H1 (cell line): ENCODE data around the gene RAD51C. TPM values are rescaled to one million over a fixed set of nuclear protein-coding genes. Genes with fewer than 3 reads are reported as not detected.
A peak's percentile ranks its signal among the peaks of the same experiment; 100 is the strongest.

Experiments
- BACH1 ChIP-seq: IDR thresholded peaks from 2 replicates; pipeline ENCODE4 v1.6.1; 2012; ENCODE audit warnings: low read length, improper control_type of control experiment
- BCL11A ChIP-seq, 2 experiments: IDR thresholded peaks; one replicate each; pipeline ENCODE4 v1.6.1; 2011; ENCODE audit warnings: low read depth in 2 of 2, low read length in 2 of 2, mild to moderate bottlenecking in 2 of 2
- CBX8 ChIP-seq: fragments of 300-800, 300-1000 bp; sonication (generic); IDR thresholded peaks from 2 replicates; pipeline ENCODE4 v1.7.1; 2016; ENCODE audit warnings: low read depth, low read length, borderline replicate concordance
- CEBPB ChIP-seq: IDR thresholded peaks from 2 replicates; pipeline ENCODE4 v1.6.1; 2012; ENCODE audit warnings: low read depth, low read length
- CREB1 ChIP-seq: IDR thresholded peaks from 2 replicates; pipeline ENCODE4 v1.6.1; 2012; ENCODE audit warnings: inconsistent platforms
- EGR1 ChIP-seq: IDR thresholded peaks from 2 replicates; pipeline ENCODE4 v1.6.1; 2011; ENCODE audit warnings: low read depth, low read length, borderline replicate concordance
- GABPA ChIP-seq: IDR thresholded peaks from 2 replicates; pipeline ENCODE4 v1.6.1; 2011; ENCODE audit warnings: mild to moderate bottlenecking, low read length, moderate library complexity, borderline replicate concordance; ENCODE audit not compliant: insufficient read depth
- HDAC2 ChIP-seq, 2 experiments: fragments of 300-600 bp in 1 of 2; sonication (generic) in 1 of 2; IDR thresholded peaks; 2 replicates each; pipeline ENCODE4 v1.6.1; 2011 to 2012; ENCODE audit warnings: low read depth in 2 of 2, low read length in 2 of 2, mild to moderate bottlenecking in 2 of 2, moderate library complexity in 2 of 2, borderline replicate concordance in 1 of 2, inconsistent platforms in 1 of 2
- JUND ChIP-seq: IDR thresholded peaks from 2 replicates; pipeline ENCODE4 v1.6.1; 2011; ENCODE audit warnings: mild to moderate bottlenecking, improper control_type of control experiment, low read length
- KDM4A ChIP-seq: IDR thresholded peaks from one replicate; pipeline ENCODE4 v1.7.1; 2012; ENCODE audit warnings: low read depth, mild to moderate bottlenecking, moderate library complexity, low read length, inconsistent platforms; ENCODE audit not compliant: severe bottlenecking
- KDM5A ChIP-seq: fragments of 200-600 bp; IDR thresholded peaks from 2 replicates; pipeline ENCODE4 v1.7.1; 2012; ENCODE audit warnings: mild to moderate bottlenecking, low read length, inconsistent platforms, mixed read lengths
- POLR2A ChIP-seq, 2 experiments: IDR thresholded peaks; 1 replicate in 1 of 2; 2 replicates in 1 of 2; pipeline ENCODE4 v1.6.1; 2011; ENCODE audit warnings: low read depth in 2 of 2, low read length in 2 of 2, mild to moderate bottlenecking in 2 of 2; ENCODE audit errors: control extremely low read depth in 1 of 2
- RXRA ChIP-seq: IDR thresholded peaks from 2 replicates; pipeline ENCODE4 v1.6.1; 2011; ENCODE audit warnings: low read depth, mild to moderate bottlenecking, low read length, moderate library complexity; ENCODE audit not compliant: insufficient read depth
- SIN3A ChIP-seq, 2 experiments: IDR thresholded peaks in 1 of 2; conservative IDR thresholded peaks in 1 of 2; 2 replicates each; pipeline ENCODE4 v1.6.1; 2011 to 2012; ENCODE audit warnings: low read length in 2 of 2, improper control_type of control experiment in 1 of 2, low read depth in 1 of 2, mild to moderate bottlenecking in 1 of 2
- SUZ12 ChIP-seq: fragments of 200-600 bp; sonication (generic); IDR thresholded peaks from 2 replicates; pipeline ENCODE4 v1.6.1; 2012; ENCODE audit warnings: mild to moderate bottlenecking, inconsistent platforms, low read length, moderate library complexity, mixed read lengths
- TAF1 ChIP-seq: IDR thresholded peaks from 2 replicates; pipeline ENCODE4 v1.6.1; 2011; ENCODE audit warnings: mild to moderate bottlenecking, low read depth, low read length
- TAF7 ChIP-seq: optimal IDR thresholded peaks from 2 replicates; pipeline ENCODE3; 2011; ENCODE audit warnings: low read depth, mild to moderate bottlenecking, inconsistent platforms, low read length, moderate library complexity, borderline replicate concordance
- TCF12 ChIP-seq: IDR thresholded peaks from 2 replicates; pipeline ENCODE4 v1.6.1; 2011; ENCODE audit warnings: low read depth, mild to moderate bottlenecking, low read length
- TEAD4 ChIP-seq: IDR thresholded peaks from 2 replicates; pipeline ENCODE4 v1.6.1; 2012; ENCODE audit warnings: low read depth, low read length, inconsistent platforms, mixed read lengths
- ZNF274 ChIP-seq: IDR thresholded peaks from 2 replicates; pipeline ENCODE4 v1.7.0; 2012; ENCODE audit warnings: low read length, borderline replicate concordance; ENCODE audit errors: extremely low read depth
- polyA plus RNA-seq, 7 experiments: library from polyadenylated mRNA; depleted of rRNA in 3 of 7; stranded (reverse) in 5 of 7; unstranded in 2 of 7; fragments of >200 nt in 5 of 7; fragments of 200-250 nt in 2 of 7; gene quantifications; 1 replicate in 5 of 7; 2 replicates in 1 of 7; 4 replicates in 1 of 7; pipeline versions ENCODE4 v1.2.1 to v1.2.3, GENCODE V29; 2011 to 2013; ENCODE audit warnings: missing spikeins in 2 of 7, mixed read lengths in 2 of 7
- total RNA-seq: library from RNA; stranded (reverse); fragmentation: NEBNext Ultra II Directional; extraction: Animal tissue kit (Norgen Biotek cat#: 25700); gene quantifications from 2 replicates; pipeline ENCODE4 v1.2.1, GENCODE V29; 2021
- TF ChIP-seq, protein P1 (sequence below): IDR thresholded peaks from 2 replicates; pipeline ENCODE4 v1.6.1; 2011; ENCODE audit warnings: low read depth, mild to moderate bottlenecking, low read length; ENCODE audit not compliant: insufficient read depth

Gene RAD51C
- total and polyA plus RNA-seq, 2 of the 8 experiments (the other 6 are each of a cell fraction or from before 2014, with no cell fraction given), result 10.4 to 21.7 TPM

- TF ChIP-seq POLR2A (IDR thresholded peaks at IDR 0.05; ENCODE audit: control extremely low read depth in 1 of 2, low read depth in 2 of 2, low read length in 2 of 2), result peak; percentile 96 to 100
- TF ChIP-seq CBX8, result no peak
- TF ChIP-seq, protein P1, sequence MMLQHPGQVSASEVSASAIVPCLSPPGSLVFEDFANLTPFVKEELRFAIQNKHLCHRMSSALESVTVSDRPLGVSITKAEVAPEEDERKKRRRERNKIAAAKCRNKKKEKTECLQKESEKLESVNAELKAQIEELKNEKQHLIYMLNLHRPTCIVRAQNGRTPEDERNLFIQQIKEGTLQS, result no peak
- TF ChIP-seq ZNF274, result no peak
- no peak for TF ChIP-seq HDAC2 (IDR thresholded peaks at IDR 0.05; ENCODE audit: borderline replicate concordance in 1 of 2, low read depth in 2 of 2, low read length in 2 of 2)
- TF ChIP-seq TAF1, result no peak
- TF ChIP-seq KDM4A, result no peak
- no peak for TF ChIP-seq CEBPB
- TF ChIP-seq SIN3A (conservative IDR thresholded peaks at IDR 0.05 in 1 of 2, IDR thresholded peaks at IDR 0.05 in 1 of 2; ENCODE audit: low read depth in 1 of 2, low read length in 2 of 2), result 0 out of 4 replicates have a peak, but pooled peaks of 1 of the 2 experiments have one; percentile 68
- no peak for TF ChIP-seq CREB1
- TF ChIP-seq BCL11A (IDR thresholded peaks at IDR 0.05; ENCODE audit: low read depth in 2 of 2, low read length in 2 of 2), result peak in 1 of 2 experiments; percentile 16
- TF ChIP-seq GABPA, result no peak
- TF ChIP-seq KDM5A, result no peak
- TF ChIP-seq SUZ12, result no peak
- 0 out of 2 replicates have a peak, but pooled peaks have one; percentile 26 for TF ChIP-seq JUND
- no peak for TF ChIP-seq TEAD4
- TF ChIP-seq BACH1, result no peak
- peak; percentile 66; the same call in 1 of the 2 replicates for TF ChIP-seq EGR1
- TF ChIP-seq TCF12, result no peak
- TF ChIP-seq RXRA, result no peak
- TF ChIP-seq TAF7, result peak; percentile 100
These were observed 13.0 kb upstream of the RAD51C start (continued) for GRCh38 chr17:58679263-58680037.
